ENCODE measurements around the gene MITF.

GRCh38 chr3:69764121-69764741, 25.0 kb downstream of the MITF start:
- TF ChIP-seq POLR2AphosphoS5 (IDR thresholded peaks at IDR 0.05) (no peak), CTCF (IDR thresholded peaks at IDR 0.05) (no peak), POLR2A (IDR thresholded peaks at IDR 0.05) (no peak)

All from stomach (tissue), 4 donors.